Natural killer cell treated with Interleukin-12 subunit alpha and Interleukin-12 subunit beta and Interleukin-15 and Interleukin-18, amount 100 ng/mL, for 72 hours (primary cell): ENCODE results near the gene GALC. TPM values are rescaled to one million over a fixed set of nuclear protein-coding genes. Genes with fewer than 3 reads are reported as not detected.
A peak's percentile ranks its signal among the peaks of the same experiment; 100 is the strongest.

ENCODE experiments used
- ATAC-seq, 2 donors: fragments of 150-1000 bp; cut with Tn5 transposase in 1 of 2; sonication (Bioruptor Pico), chemical (Tn5 transposase) in 1 of 2; 2 replicates each; pipeline ENCODE4 v1.10.0; 2021
- DNase-seq: peaks from one replicate; pipeline ENCODE4 v3.0.0; 2022; ENCODE audit warnings: low spot score
- H3K27ac Mint-ChIP-seq, 2 donors: 1 replicate in 1 of 2; 2 replicates in 1 of 2; pipeline ENCODE4 v1.8.0; 2022; ENCODE audit warnings: mixed read lengths in 2 of 2, mild to moderate bottlenecking in 1 of 2, moderate library complexity in 1 of 2
- H3K27me3 Mint-ChIP-seq, 2 donors: 1 replicate in 1 of 2; 2 replicates in 1 of 2; pipeline ENCODE4 v1.8.0; 2022; ENCODE audit warnings: mixed read lengths in 2 of 2
- H3K36me3 Mint-ChIP-seq: one replicate; pipeline ENCODE4 v1.8.0; 2022; ENCODE audit warnings: mixed read lengths
- H3K4me1 Mint-ChIP-seq, 2 donors: 1 replicate in 1 of 2; 2 replicates in 1 of 2; pipeline ENCODE4 v1.8.0; 2022; ENCODE audit warnings: low read depth in 2 of 2, mixed read lengths in 2 of 2, mild to moderate bottlenecking in 1 of 2
- H3K4me3 Mint-ChIP-seq: one replicate; pipeline ENCODE4 v1.8.0; 2022; ENCODE audit warnings: mixed read lengths
- H3K9me3 Mint-ChIP-seq: 2 replicates; pipeline ENCODE4 v1.8.0; 2022; ENCODE audit warnings: mixed read lengths
- total RNA-seq, 2 donors: library from RNA; stranded (reverse); gene quantifications; one replicate each; pipeline ENCODE4 v1.2.3, GENCODE V29; 2022

GALC gene
- total RNA-seq, 2 donors from 2014 or later = 25.1 to 27.0 TPM

- Mint-ChIP-seq H3K4me1 (peaks cover 0 to 5% of the 10 kb centered on the region in 2 donors), H3K9me3 (peaks cover 19% of the 10 kb centered on the region), H3K36me3 (peaks cover 38% of the 10 kb centered on the region), H3K4me3 (no peak overlapping the region), H3K27ac (no peak overlapping the region), H3K27me3 (peaks cover 17 to 36% of the 10 kb centered on the region in 2 donors)
- DNase-seq = no peak
- peak in 1 of 2 donors; percentile 40 for ATAC-seq
Measured at GRCh38 chr14:87916103-87916885, 76.7 kb downstream of the GALC start.

- Mint-ChIP-seq H3K9me3 (peaks cover 23% of the 10 kb centered on the region), H3K27ac (no peak overlapping the region), H3K36me3 (peaks cover 21% of the 10 kb centered on the region), H3K27me3 (peaks cover 25 to 33% of the 10 kb centered on the region in 2 donors), H3K4me3 (no peak overlapping the region), H3K4me1 (peaks cover 0 to 2% of the 10 kb centered on the region in 2 donors)
- ATAC-seq (no peak), DNase-seq (no peak)
Measured at GRCh38 chr14:87908550-87908949, 84.4 kb downstream of the GALC start.

GRCh38 chr14:87901652-87902051 is 91.3 kb downstream of the GALC start:
- DNase-seq = no peak
- H3K4me3 Mint-ChIP-seq = no peak overlapping the region
- H3K4me1 Mint-ChIP-seq = no peaks in the 10 kb centered on the region
- no peaks in the 10 kb centered on the region for H3K9me3 Mint-ChIP-seq
- no peaks in the 10 kb centered on the region for H3K36me3 Mint-ChIP-seq
- H3K27me3 Mint-ChIP-seq = peaks cover 11 to 32% of the 10 kb centered on the region in 2 donors
- no peak for ATAC-seq
- no peak overlapping the region for H3K27ac Mint-ChIP-seq

GRCh38 chr14:87901236-87901635 is 91.7 kb downstream of the GALC start:
- peaks cover 15 to 36% of the 10 kb centered on the region in 2 donors for H3K27me3 Mint-ChIP-seq
- no peaks in the 10 kb centered on the region for H3K9me3 Mint-ChIP-seq
- no peaks in the 10 kb centered on the region for H3K4me1 Mint-ChIP-seq
- H3K36me3 Mint-ChIP-seq = no peaks in the 10 kb centered on the region
- DNase-seq (no peak), ATAC-seq (no peak)
- no peak overlapping the region for H3K4me3 Mint-ChIP-seq
- H3K27ac Mint-ChIP-seq = no peak overlapping the region

- H3K27me3 Mint-ChIP-seq = peaks cover 15 to 45% of the 10 kb centered on the region in 2 donors
- H3K9me3 Mint-ChIP-seq = no peaks in the 10 kb centered on the region
- H3K27ac Mint-ChIP-seq = no peak overlapping the region
- DNase-seq (no peak), ATAC-seq (no peak)
- no peaks in the 10 kb centered on the region for H3K4me1 Mint-ChIP-seq
- no peak overlapping the region for H3K4me3 Mint-ChIP-seq
- no peaks in the 10 kb centered on the region for H3K36me3 Mint-ChIP-seq
Measured at GRCh38 chr14:87899228-87899627, 93.8 kb downstream of the GALC start.

- no peaks in the 10 kb centered on the region for H3K9me3 Mint-ChIP-seq
- DNase-seq (no peak), ATAC-seq (no peak)
- no peaks in the 10 kb centered on the region for H3K36me3 Mint-ChIP-seq
- H3K27me3 Mint-ChIP-seq = peaks cover 11 to 36% of the 10 kb centered on the region in 2 donors
- H3K27ac Mint-ChIP-seq = no peak overlapping the region
- H3K4me1 Mint-ChIP-seq = no peaks in the 10 kb centered on the region
- no peak overlapping the region for H3K4me3 Mint-ChIP-seq
Measured at GRCh38 chr14:87898301-87898700, 94.7 kb downstream of the GALC start.

- Mint-ChIP-seq H3K4me3 (no peak overlapping the region), H3K9me3 (no peaks in the 10 kb centered on the region), H3K27me3 (peaks cover 11 to 35% of the 10 kb centered on the region in 2 donors), H3K4me1 (no peaks in the 10 kb centered on the region), H3K36me3 (no peaks in the 10 kb centered on the region), H3K27ac (no peak overlapping the region)
- DNase-seq (no peak), ATAC-seq (no peak)
Measured at GRCh38 chr14:87896393-87897380, 96.3 kb downstream of the GALC start.

- H3K27ac Mint-ChIP-seq = no peak overlapping the region
- H3K27me3 Mint-ChIP-seq = peaks cover 11 to 35% of the 10 kb centered on the region in 2 donors
- DNase-seq (no peak), ATAC-seq (no peak)
- H3K4me1 Mint-ChIP-seq = no peaks in the 10 kb centered on the region
- H3K4me3 Mint-ChIP-seq = no peak overlapping the region
- no peaks in the 10 kb centered on the region for H3K36me3 Mint-ChIP-seq
- no peaks in the 10 kb centered on the region for H3K9me3 Mint-ChIP-seq
Measured at GRCh38 chr14:87894920-87895319, 98.1 kb downstream of the GALC start.

GRCh38 chr14:87892763-87893162 is 100.2 kb downstream of the GALC start:
- no peak overlapping the region for H3K27ac Mint-ChIP-seq
- H3K27me3 Mint-ChIP-seq = peaks cover 8 to 23% of the 10 kb centered on the region in 2 donors
- no peak overlapping the region for H3K4me3 Mint-ChIP-seq
- DNase-seq = no peak
- H3K36me3 Mint-ChIP-seq = no peaks in the 10 kb centered on the region
- H3K4me1 Mint-ChIP-seq = no peaks in the 10 kb centered on the region
- no peak for ATAC-seq
- no peaks in the 10 kb centered on the region for H3K9me3 Mint-ChIP-seq

- DNase-seq = no peak
- peaks cover 10% of the 10 kb centered on the region in 2 donors for H3K27me3 Mint-ChIP-seq
- no peaks in the 10 kb centered on the region for H3K4me1 Mint-ChIP-seq
- H3K27ac Mint-ChIP-seq = no peak overlapping the region
- H3K4me3 Mint-ChIP-seq = no peak overlapping the region
- no peaks in the 10 kb centered on the region for H3K9me3 Mint-ChIP-seq
- ATAC-seq = no peak
- no peaks in the 10 kb centered on the region for H3K36me3 Mint-ChIP-seq
Measured at GRCh38 chr14:87888136-87888999, 104.6 kb downstream of the GALC start.

GRCh38 chr14:87883750-87884149 is 109.2 kb downstream of the GALC start:
- Mint-ChIP-seq H3K36me3 (no peaks in the 10 kb centered on the region), H3K9me3 (no peaks in the 10 kb centered on the region), H3K27me3 (peaks cover 24 to 45% of the 10 kb centered on the region in 2 donors), H3K27ac (no peak overlapping the region), H3K4me1 (no peaks in the 10 kb centered on the region), H3K4me3 (no peak overlapping the region)
- no peak for ATAC-seq
- no peak for DNase-seq
